HG03442 (cell line): ENCODE measurements around the gene DOHH.
"Not testable (repeated sequence)": the region's sequence is repeated elsewhere in the genome, so short reads cannot be mapped to it uniquely, and the experiment has no call there.

Experiments used
- ATAC-seq: cut with Tn5 transposase; IDR thresholded peaks from one replicate; pipeline ENCODE4 v1.9.1; 2021; ENCODE audit warnings: mild to moderate bottlenecking, moderate library complexity; ENCODE audit not compliant: unreplicated experiment

Gene DOHH

DNA sequence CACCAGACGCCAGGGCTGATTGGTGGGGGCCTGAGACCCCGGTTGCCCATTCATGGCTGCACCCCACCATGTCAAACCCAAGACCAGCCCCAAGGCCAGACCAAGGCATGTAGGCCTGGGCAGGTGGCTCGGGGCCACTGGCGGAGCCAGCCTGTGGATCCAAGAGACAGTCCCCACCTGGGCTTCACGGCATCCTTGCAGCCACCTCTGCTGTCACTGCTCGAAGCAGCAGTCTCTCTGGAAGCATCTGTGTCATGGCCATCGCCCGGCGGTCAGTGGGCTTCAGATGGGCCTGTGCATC, 34.7 kb upstream of the DOHH start:
- ATAC-seq = no peak

DNA sequence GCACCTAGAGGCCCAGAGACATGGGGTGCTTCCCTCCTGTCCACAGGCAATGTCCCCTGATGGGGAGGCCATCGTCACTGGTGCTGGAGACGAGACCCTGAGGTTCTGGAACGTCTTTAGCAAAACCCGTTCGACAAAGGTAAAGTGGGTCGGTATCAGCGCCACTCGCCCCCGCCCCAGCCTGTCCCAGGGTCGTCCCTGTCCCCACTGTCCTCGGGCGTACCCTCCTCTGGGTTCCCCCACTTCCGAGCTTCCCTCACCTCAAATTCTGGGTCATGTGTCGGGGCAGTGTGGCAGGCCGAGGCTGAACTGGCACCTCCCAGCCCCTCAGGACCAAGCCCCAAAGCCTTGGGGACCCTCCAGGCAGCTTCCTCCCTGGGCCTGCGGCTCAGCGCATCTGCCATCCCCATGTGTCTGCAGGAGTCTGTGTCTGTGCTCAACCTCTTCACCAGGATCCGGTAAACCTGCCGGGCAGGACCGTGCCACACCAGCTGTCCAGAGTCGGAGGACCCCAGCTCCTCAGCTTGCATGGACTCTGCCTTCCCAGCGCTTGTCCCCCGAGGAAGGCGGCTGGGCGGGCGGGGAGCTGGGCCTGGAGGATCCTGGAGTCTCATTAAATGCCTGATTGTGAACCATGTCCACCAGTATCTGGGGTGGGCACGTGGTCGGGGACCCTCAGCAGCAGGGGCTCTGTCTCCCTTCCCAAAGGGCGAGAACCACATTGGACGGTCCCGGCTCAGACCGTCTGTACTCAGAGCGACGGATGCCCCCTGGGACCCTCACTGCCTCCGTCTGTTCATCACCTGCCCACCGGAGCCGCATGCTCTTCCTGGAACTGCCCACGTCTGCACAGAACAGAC, 34.1 kb upstream of the DOHH start:
- no peak for ATAC-seq

DNA sequence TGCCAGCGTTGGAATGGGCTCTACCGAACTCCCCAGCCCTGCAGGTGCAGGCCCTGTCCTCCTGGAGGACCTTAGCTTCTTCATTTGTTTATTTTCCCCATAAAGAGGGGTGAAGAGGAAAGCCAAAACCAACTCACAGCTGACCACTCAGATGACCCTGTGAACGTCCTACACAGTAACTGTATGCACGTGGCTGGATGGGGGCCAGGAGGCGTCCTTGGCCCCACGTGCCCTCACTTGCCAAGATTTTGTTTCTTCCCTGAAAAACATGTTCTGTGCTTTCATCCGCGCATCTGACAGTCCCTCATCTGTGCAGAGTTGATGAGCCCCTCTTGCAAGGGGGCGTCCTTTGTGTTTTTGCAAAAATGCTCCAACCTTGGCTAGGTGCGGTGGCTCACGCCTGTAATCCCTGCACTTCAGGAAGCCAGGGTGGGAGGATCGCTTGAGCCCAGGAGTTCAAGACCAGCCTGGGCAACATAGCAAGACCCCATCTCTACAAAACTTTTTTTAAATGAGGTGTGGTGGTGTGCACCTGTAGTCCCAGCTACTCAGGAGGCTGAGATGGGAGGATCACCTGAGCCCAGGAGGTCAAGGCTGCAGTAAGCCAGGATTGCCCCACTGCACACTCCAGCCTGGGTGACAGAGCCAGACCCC, 33.2 kb upstream of the DOHH start:
- no peak for ATAC-seq

DNA sequence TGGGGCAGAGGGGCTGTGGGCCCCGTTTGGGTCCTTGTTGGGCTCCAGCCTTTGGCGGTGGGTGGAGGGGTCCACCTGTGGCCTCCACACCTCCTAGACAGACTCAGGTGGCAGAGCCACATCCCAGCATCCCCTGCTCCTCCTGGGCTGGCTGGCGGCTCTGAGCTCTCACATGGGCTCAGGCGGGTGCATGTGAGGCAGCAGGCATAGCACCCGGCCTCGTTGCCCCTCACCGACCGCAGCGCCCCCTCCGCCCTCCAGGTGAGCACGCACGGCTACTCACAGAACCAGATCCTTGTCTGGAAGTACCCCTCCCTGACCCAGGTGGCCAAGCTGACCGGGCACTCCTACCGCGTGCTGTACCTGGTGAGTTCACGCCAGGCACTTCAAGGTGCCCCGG, 32.6 kb upstream of the DOHH start:
- ATAC-seq = no peak

DNA sequence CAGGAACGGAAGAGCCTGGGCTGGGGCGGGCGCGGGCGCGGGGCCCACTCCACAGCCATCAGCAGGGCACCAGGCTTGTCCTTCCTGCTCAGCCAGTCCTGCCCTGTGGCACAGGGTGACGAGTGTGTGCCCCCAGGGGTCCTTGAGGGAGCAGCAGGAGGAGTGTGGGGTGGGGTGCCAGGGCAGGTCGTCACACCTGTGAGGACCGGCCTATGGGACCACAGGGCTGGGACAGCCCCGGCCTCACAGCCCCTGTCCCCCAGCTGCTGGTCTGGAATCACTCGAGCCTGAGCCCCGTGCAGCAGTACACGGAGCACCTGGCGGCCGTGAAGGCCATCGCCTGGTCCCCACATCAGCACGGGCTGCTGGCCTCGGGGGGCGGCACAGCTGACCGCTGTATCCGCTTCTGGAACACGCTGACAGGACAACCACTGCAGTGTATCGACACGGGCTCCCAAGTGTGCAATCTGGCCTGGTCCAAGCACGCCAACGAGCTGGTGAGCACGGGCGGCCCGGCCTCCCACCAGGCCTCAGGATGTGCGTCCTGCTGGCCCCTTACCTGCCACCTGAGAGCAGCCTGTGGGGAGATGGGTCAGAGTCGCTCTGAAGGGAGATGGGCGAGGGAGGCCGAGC, 31.8 kb upstream of the DOHH start:
- ATAC-seq = no peak

DNA sequence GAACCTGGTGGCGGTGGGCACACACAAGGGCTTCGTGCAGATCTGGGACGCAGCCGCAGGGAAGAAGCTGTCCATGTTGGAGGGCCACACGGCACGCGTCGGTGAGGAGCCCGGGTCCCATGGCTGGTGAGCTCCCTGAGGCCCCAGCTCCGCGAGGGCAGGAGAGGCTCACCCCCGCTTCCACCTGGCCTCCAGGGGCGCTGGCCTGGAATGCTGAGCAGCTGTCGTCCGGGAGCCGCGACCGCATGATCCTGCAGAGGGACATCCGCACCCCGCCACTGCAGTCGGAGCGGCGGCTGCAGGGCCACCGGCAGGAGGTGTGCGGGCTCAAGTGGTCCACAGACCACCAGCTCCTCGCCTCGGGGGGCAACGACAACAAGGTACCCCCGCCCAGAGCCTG, 31.2 kb upstream of the DOHH start:
- ATAC-seq = no peak

DNA sequence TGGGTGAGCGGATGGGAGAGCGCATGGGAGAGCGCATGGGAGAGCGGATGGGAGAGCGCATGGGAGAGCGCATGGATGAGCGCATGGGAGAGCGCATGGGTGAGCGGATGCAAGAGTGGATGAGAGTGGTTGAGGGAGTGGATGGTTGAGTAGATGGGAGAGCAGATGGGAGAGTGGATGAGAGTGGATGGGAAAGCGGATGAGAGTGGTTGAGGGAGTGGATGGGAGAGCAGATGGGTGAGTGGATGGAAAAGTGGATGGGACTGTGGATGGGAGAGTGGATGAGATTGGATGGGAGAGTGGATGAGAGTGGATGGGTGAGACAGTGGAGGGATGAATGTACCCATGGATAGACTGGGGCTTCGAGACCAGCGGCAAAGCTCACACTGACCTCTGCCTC, 29.9 kb upstream of the DOHH start:
- ATAC-seq = no peak

DNA sequence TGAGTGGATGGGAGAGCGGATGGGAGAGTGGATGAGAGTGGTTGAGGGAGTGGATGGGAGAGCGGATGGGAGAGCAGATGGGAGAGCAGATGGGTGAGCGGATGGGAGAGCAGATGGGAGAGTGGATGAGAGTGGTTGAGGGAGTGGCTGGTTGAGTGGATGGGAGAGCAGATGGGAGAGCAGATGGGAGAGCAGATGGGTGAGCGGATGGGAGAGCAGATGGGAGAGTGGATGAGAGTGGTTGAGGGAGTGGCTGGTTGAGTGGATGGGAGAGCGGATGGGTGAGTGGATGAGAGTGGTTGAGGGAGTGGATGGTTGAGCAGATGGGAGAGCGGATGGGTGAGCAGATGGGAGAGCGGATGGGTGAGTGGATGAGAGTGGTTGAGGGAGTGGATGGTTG, 28.8 kb upstream of the DOHH start:
- not testable (repeated sequence) for ATAC-seq

DNA sequence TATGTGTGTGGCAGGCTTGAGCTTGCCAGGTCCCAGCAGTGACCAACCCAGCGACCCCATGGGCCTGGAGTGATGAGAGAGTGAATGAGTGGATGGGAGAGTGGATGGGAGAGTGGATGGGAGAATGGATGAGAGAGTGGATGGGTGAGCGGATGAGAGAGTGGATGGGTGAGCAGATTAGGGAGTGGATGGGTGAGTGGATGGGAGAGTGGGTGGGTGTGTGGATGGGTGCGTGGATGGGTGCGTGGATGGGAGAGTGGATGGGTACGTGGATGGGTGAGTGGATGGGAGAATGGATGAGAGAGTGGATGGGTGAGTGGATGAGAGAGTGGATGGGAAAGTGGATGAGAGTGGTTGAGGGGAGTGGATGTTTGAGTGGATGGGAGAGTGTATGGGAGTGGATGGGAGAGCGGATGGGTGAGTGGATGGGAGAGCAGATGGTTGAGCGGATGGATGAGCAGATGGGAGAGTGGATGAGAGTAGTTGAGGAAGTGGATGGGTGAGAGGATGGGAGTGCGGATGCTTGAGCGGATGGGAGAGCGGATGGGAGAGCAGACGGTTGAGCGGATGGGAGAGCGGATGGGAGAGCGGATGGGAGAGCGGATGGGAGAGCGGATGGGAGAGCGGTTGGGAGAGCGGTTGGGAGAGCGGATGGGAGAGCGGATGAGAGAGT, 28.2 kb upstream of the DOHH start:
- ATAC-seq = no peak

DNA sequence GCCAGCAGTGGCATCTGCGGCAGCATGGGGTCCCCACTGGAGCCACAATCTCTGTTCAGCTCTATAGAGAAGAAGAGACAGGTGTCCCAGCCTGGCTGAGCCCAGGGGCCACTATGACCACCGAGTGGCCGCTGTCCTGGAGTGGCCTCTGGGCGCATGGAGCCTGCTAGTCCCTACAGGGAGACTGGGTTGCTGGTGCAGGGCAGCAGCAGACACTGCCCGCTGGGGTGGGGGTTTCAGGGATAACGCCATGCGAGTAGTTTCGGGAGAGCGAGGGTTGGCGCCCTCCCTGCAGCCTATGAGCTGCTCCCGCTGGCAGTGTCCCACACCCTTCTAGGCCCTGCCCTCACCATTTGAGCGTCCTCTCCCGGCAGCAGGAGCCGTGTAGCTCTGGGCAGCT, 27.6 kb upstream of the DOHH start:
- no peak for ATAC-seq

DNA sequence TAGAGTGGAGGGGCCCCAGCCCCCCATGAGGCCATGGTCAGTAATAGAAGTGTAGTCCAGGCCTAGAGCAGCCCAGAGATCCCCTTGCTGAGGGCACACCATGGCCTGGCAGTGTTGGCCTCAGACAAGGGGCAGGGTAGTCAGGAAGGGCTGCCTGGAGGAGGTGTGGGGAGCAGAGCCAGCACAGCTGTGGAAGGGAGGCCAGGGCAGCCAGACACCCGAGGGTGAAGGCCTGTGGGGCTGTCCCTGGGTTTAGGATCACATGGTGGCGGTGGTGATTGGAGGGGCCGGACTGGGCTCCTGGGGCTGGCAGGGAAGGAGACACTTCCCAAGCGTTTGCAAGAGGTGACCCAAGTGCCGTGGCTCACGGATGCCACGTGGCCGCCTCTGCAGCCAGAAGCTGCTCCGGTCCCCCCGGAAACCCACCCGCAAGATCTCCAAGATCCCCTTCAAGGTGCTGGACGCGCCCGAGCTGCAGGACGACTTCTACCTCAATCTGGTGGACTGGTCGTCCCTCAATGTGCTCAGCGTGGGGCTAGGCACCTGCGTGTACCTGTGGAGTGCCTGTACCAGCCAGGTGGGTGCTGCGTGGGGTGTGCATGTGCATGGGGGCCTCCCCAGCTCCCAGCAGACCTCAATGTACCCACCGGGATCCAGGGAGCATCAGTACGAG, 26.9 kb upstream of the DOHH start:
- ATAC-seq = no peak

DNA sequence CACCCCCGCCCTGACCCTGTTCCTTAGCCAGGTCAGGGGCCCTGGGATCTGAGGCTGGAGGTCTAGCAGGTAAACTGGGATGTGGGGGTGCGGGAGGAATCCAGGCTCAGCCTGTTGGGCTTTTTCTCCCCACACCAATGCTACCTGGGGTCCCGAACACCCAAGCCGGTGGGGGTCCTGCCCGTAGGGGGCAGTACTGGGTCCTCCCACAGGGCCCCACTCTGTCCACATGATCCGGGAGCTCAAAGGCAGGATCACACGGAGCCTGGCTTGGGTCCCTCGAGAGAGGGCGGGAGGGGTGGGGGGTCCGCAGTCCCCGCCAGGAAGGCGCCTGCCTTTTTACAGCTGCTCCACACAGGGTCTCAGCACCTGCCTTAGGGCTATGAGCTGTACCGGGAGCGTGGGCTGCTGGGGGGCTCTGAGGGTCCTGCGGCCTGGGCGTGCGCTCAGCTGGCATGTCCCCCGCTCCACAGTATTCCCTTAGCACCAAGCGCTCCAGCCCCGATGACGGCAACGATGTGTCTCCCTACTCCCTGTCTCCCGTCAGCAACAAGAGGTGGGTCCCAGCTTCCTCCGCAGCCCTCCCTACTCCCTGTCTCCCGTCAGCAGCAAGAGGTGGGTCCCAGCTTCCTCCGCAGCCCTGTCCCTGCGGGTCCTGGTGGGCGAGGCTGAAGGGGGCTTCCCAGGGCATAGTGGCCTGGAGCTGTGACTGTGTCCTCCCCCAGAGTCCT, 26.2 kb upstream of the DOHH start:
- ATAC-seq = no peak

DNA sequence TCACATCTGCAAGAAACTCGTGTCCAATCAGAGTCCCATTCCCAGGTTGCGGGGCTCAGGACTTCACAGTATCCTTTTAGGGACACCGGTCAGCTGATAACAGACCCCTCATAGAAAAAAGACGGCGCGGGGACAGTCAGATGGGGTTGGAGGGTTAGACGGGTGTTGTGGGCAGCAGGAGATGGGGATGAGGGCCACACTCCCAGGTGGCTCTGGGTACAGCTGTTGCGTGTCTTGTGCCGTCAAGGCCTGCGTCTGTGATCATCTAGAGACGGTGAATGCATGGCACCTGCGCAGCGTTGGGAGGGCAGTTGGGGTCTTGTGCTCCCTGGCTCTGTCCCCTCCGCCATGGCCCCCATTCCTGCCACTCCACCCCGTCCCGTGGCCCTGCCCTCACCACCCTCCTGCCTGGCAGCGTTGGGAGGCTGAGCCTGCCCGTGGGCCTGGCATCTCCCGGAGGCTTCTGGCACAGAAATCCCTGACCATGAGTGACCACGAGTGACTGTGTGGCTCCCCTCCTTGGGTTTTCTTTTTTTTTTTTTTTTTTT, 24.5 kb upstream of the DOHH start:
- no peak for ATAC-seq

DNA sequence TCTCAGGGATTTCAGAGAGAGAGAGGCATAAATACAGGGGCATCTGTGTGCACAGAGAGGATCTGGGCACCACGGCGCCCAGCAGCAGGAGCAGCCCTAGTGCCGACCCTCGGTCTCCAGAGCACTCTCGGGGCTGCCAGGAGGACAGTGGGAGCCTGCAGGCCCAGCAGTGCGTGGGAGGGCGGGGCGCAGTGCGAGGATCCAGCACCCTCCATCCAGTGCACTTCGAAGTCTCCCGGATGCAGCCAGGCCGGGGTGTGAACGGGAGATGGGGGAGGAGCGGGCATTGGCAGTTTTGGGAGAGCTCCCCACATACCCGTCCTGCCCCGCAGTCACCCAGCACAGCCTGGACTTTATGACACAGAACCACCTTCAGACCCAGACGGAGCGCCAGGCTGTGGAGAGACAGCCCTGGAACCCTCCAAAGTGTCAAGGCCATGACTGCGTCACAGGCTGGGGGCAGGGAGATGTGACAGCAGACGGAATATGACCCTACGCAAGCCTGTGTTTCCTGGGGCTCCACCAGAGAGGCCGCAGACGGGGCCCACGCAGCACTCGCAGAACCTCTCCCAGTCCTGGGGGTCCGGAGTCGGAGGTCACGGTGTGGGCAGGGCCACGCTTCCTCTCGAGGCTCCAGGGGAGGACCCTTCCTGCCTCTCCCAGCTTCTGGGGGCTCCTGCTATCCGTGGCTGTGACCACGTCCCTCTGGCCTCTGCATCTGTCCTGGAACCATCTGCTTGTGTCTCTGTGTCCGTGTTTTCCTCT, 23.8 kb upstream of the DOHH start:
- ATAC-seq = no peak

DNA sequence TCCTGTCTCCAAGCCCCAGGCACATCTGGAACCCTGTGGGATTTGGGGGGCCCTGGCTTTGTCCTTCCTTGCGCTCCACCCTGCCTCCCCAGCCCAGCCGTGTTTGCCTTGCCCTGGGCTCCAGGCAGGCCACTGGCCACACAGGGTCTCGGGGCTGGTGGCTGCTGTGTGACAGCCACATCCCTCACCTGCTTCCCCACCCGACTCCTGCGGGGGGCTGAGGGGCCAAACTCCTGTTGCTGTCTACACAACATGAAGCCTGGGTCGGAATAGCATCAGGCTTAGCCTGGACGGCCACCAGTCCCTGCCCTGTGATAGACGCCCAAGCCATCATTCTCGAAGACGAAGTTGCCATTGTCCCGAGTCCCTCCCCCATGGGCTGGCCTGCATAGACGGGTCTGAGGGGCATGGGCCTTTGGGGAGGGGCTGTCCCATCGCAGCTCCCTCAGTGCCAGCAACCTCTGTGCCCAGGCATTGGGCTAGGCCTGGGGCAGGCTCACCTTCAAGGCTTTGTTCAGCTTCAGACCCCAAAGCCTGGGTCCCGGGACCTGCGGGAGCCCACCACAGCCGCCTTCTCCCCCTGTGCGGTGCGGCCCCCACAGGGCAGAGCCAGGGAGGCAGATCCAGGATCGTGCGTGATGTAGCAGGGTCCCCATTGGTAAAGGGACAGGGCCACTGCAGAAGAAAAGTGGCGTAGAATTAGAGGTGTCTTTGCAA, 23.0 kb upstream of the DOHH start:
- ATAC-seq = no peak

DNA sequence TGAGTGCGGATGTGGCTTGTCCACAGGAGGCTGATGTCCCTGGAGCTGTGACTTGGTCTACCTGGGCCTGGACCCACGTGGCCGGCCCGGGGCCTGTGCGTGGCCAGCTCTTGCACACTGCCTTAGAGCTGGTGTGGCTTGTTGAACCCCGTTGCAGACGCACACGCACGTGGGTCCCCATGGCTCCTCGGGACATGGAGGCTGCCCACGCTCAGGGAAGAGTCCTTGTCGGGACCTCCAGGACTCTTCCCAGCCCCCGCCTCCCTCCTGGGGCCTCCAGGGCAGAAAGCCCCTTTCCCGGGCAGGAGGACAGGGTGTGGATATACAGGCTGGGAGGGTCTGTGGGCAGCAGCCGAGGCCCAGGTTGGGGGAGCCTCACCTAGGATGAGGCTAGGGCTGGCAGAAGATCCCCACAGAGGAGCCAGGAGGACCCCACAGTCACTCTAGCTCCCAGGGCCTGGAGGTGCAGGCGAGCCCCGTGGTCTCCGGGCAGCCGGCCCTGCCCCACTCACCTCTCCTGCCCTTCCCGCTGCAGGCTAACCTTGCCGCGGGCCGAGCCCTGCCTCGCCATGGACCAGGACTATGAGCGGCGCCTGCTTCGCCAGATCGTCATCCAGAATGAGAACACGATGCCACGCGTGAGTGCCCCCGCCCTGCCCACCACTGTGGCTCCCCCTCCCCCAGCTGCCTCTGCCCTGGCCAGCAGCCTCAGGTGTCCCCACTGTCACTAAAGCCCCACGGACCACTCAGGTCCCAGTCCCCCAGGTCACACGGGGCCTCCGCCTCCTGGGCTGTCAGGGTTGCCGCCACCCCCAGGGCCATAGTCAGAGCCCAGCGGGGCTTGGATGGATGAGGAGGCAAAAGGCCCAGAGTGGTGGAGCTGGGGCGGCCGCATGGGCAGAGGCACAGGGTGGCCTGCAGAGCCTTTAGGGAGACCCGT, 22.2 kb upstream of the DOHH start:
- ATAC-seq = no peak

DNA sequence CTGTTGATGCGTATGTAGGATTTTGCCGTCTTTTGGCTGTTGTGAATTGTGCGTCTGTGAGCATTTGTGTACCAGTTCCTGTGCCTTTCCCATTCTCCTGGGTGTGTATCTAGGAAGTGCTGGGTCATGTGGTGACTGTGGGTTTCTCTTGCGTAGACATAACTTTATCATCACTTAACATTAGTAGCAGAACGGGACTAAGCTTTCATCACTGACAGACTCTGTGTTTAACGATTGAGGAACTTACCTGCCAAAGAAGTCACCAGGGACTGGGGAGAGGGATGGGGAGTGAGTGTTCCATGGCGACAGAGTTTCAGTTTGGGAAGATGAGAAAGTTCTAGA, 20.6 kb upstream of the DOHH start:
- ATAC-seq = no peak
